ENCODE results near the gene DTNB. TPM values are rescaled to one million over a fixed set of nuclear protein-coding genes. Genes with fewer than 3 reads are reported as not detected.

Gene DTNB
- total and polyA plus RNA-seq, 10 of the 15 experiments (the other 5 are each of a cell fraction or from before 2014, with no cell fraction given): 4.5 to 30.6 (median 11.9) TPM

- in situ Hi-C loops (cut with MboI) (no loop called here), intact Hi-C loops (cut with micrococcal nuclease; ENCODE audit: unreplicated experiment) (no loop called here)
- DNase-seq (ENCODE audit: low read depth, low spot score): no peak
- Histone ChIP-seq H4K20me1 (ENCODE audit: control insufficient read depth, insufficient read depth) (no peaks in the 10 kb centered on the region), H3K27ac (ENCODE audit: control insufficient read depth, insufficient read depth) (no peak overlapping the region), H3K4me3 (no peak overlapping the region), H3K9ac (ENCODE audit: control insufficient read depth, insufficient read depth, low read length) (no peak overlapping the region), H3K36me3 (ENCODE audit: control insufficient read depth in 2 of 2, insufficient read depth in 2 of 2, low read length in 1 of 2) (peaks cover 3 to 33% of the 10 kb centered on the region in 2 experiments; a peak in 3 of 4 replicates), H3K9me3 (replicated peaks; ENCODE audit: control insufficient read depth, insufficient read depth, low read length) (peaks cover 4% of the 10 kb centered on the region), H3K27me3 (replicated peaks in 1 of 2; ENCODE audit: control insufficient read depth in 2 of 2, insufficient read depth in 2 of 2, low read length in 1 of 2) (no peaks in the 10 kb centered on the region), H3K79me2 (ENCODE audit: control insufficient read depth, insufficient read depth, low read length) (peaks cover 6% of the 10 kb centered on the region), H3K4me2 (ENCODE audit: control insufficient read depth, insufficient read depth) (no peak overlapping the region; the same call in 1 of the 2 replicates), H3K4me1 (ENCODE audit: control insufficient read depth, insufficient read depth, low read length) (peaks cover 17% of the 10 kb centered on the region), H2AFZ (ENCODE audit: control insufficient read depth, low read depth, low read length) (no peak overlapping the region)
- 47% methylated on average over 7 of the region's 7 CpGs for WGBS (ENCODE audit: insufficient coverage, insufficient replicate concordance, low lambda C conversion rate, missing lambda C conversion rate)
- ATAC-seq: peak; percentile 10; the same call in 1 of the 3 replicates
- ChIA-PET RAD21 (ENCODE audit: unreplicated experiment) (no interaction called here), CTCF (interaction anchor here (0.5 kb wide), 1 partner anchor 62 kb away, joined by 5 read pairs; no protein-coding TSS in a partner anchor), POLR2A (interaction anchor here (0.8 kb wide), 1 partner anchor 10 kb away, joined by 3 read pairs; no protein-coding TSS in a partner anchor), SMC1A (ENCODE audit: uncharacterized antibody, unreplicated experiment) (interaction anchor here (0.7 to 1.6 kb wide), 4 partner anchors 10 to 69 kb away, joined by 3 to 5 read pairs (median 4); no protein-coding TSS in a partner anchor)
- no TSS peak for BruUV-seq (replicated peaks)
- FAIRE-seq: no peak
- no peak for TF ChIP-seq SPI1 (IDR thresholded peaks at IDR 0.05; ENCODE audit: borderline replicate concordance, insufficient read depth, low read depth, low read length)
- no peak for TF ChIP-seq POLR2A (IDR thresholded peaks at IDR 0.05; ENCODE audit: low read depth, low read length)
- no peak for TF ChIP-seq POU2F2 (IDR thresholded peaks at IDR 0.05; ENCODE audit: borderline replicate concordance, low read depth, low read length)
- no peak for TF ChIP-seq ZNF592 (IDR thresholded peaks at IDR 0.05)
- TF ChIP-seq CBX3 (IDR thresholded peaks at IDR 0.05; ENCODE audit: borderline replicate concordance, low read depth): no peak
- no peak for TF ChIP-seq LARP7 (IDR thresholded peaks at IDR 0.05)
- peak; percentile 48; the same call in 1 of the 2 replicates for TF ChIP-seq NFIC (IDR thresholded peaks at IDR 0.05; ENCODE audit: low read depth, low read length)
- peak; percentile 74 for TF ChIP-seq JUNB (IDR thresholded peaks at IDR 0.05)
- TF ChIP-seq FOS (IDR thresholded peaks at IDR 0.05; ENCODE audit: borderline replicate concordance, extremely low read depth, insufficient read length): no peak
- no peak for TF ChIP-seq POLR2AphosphoS2 (IDR thresholded peaks at IDR 0.05; ENCODE audit: low read depth, low read length)
- no peak for TF ChIP-seq RAD51 (IDR thresholded peaks at IDR 0.05)
- no peak for TF ChIP-seq YY1 (IDR thresholded peaks at IDR 0.05; ENCODE audit: low read depth, low read length)
- TF ChIP-seq TCF7 (IDR thresholded peaks at IDR 0.05; ENCODE audit: borderline replicate concordance): no peak
- TF ChIP-seq ZBTB4 (CRISPR knock-in tag; IDR thresholded peaks at IDR 0.05): no peak
- no peak for TF ChIP-seq HDGF (IDR thresholded peaks at IDR 0.05)
- no peak for TF ChIP-seq RFX5 (IDR thresholded peaks at IDR 0.05; ENCODE audit: low read depth, low read length)
- TF ChIP-seq E2F4 (IDR thresholded peaks at IDR 0.05; ENCODE audit: low read depth, low read length): no peak
These were observed 242.8 kb downstream of the DTNB start for GRCh38 chr2:25430556-25430955.

All from GM12878 (cell line).